ENCODE measurements around the gene CKAP2. TPM values are rescaled to one million over a fixed set of nuclear protein-coding genes. Genes with fewer than 3 reads are reported as not detected.
"Not testable (repeated sequence)": the region's sequence is repeated elsewhere in the genome, so short reads cannot be mapped to it uniquely, and the experiment has no call there.

The CKAP2 gene
- total RNA-seq, 2 donors from 2014 or later, result 5.6 to 6.1 TPM

DNA sequence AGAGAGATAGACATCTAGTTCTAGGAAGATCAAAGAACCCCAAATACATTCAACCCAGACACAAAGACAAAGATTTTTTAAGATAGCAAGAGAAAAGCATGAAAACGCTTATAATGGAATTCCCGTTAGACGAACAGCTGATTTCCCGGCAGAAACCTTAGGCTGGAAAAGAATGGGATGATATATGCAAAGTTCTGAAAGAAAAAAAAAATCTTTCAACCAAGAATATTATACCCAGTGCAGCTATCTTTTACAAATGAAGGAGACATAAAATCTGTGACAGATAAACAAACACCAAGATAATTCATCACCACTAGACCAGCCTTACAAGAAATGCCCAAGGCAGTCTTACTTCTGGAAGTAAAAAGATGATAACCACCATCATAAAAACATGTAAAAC, 56.3 kb downstream of the CKAP2 start:
- intact Hi-C loops (cut with DNase I); DNase-seq (ENCODE audit: low spot score): not testable (repeated sequence)

DNA sequence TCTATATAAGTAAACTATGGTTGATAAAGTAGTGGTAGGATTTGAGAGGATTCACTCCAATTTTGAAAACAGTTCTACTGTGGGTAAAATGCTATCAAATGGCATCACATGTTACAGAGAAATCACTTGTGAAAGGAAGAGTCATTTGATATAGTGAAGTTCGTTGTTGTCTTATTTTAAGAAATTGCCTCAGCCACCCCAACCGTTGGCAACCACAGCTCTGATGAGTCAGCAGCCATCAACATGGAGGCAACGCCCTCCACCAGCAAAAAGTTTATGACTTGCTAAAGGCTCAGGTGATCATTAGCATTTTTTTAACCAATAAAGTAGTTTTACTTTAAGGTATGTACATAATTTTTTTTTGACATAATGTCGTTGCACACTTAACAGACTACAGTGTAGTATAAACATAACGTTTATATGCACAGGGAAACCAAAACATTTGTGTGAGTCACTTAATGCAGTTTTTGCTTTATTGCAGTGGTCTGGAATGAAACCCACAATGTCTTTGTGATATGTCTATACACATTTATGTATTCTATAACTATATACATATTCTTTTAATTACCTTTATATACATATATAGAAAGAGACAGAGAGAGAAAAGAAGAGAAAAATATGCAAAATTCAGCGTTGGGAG, 58.8 kb downstream of the CKAP2 start:
- DNase-seq (ENCODE audit: low spot score); intact Hi-C loops (cut with DNase I): not testable (repeated sequence)

DNA sequence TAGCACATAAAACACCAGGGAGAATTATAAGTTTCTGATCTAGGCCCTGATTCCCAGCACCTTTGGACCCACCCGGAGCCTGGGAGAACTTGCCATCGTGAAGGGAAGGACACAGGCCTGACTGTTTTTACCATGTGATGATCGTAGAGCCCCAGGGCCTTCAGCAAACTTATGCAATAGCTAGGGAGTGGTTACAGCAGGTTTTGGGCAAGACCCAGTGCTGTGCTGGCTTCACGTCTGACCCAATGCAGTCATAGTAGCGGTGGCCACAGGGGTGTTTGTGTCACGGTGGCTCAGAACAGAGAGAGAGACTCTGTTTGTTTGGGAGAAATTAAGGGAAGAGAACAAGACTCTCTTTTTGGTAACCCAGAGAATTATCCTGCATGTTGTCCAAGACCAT, 68.0 kb downstream of the CKAP2 start:
- intact Hi-C loops (cut with DNase I); DNase-seq (ENCODE audit: low spot score): not testable (repeated sequence)

Other genes with a start within 250 kb of the CKAP2 start
- gene THSD1, start 49.3 kb upstream of the CKAP2 start, total RNA-seq, result 1 to 10 TPM; 6.3 to 7.9 TPM
- 10 to 100 TPM; 38.2 to 40.7 TPM for gene VPS36, start 4.8 kb upstream of the CKAP2 start, total RNA-seq
- gene HNRNPA1L2, start 187.0 kb downstream of the CKAP2 start, total RNA-seq, result 1 to 10 TPM; 5.6 to 7.5 TPM
- 10 to 100 TPM; 43.2 to 45.8 TPM for gene SUGT1, start 197.4 kb downstream of the CKAP2 start, total RNA-seq